ENCODE results near the gene FN1.

Gene FN1

GRCh38 chr2:215455958-215456357, 20.1 kb upstream of the FN1 start:
- DNase-seq (ENCODE audit: low read depth in 1 of 2, low spot score in 1 of 2), result no peak
- in situ Hi-C loops (cut with HindIII; ENCODE audit: low pct_unique_long_range_greater_than_20kb, low sequenced_read_pairs), result no loop called here
- TF ChIP-seq JUND (IDR thresholded peaks at IDR 0.05; ENCODE audit: low read depth), result no peak

- in situ Hi-C loops (cut with HindIII; ENCODE audit: low pct_unique_long_range_greater_than_20kb, low sequenced_read_pairs), result no loop called here
- TF ChIP-seq JUND (IDR thresholded peaks at IDR 0.05; ENCODE audit: low read depth), result no peak
- DNase-seq (ENCODE audit: low read depth in 1 of 2, low spot score in 1 of 2), result peak in 1 of 2 experiments; percentile 50
Observed at GRCh38 chr2:215454519-215455246, 18.8 kb upstream of the FN1 start.

GRCh38 chr2:215452725-215453124, 16.9 kb upstream of the FN1 start:
- in situ Hi-C loops (cut with HindIII; ENCODE audit: low pct_unique_long_range_greater_than_20kb, low sequenced_read_pairs), result no loop called here
- peak in 1 of 2 experiments; percentile 4 for DNase-seq (ENCODE audit: low read depth in 1 of 2, low spot score in 1 of 2)
- TF ChIP-seq JUND (IDR thresholded peaks at IDR 0.05; ENCODE audit: low read depth), result no peak

DNA sequence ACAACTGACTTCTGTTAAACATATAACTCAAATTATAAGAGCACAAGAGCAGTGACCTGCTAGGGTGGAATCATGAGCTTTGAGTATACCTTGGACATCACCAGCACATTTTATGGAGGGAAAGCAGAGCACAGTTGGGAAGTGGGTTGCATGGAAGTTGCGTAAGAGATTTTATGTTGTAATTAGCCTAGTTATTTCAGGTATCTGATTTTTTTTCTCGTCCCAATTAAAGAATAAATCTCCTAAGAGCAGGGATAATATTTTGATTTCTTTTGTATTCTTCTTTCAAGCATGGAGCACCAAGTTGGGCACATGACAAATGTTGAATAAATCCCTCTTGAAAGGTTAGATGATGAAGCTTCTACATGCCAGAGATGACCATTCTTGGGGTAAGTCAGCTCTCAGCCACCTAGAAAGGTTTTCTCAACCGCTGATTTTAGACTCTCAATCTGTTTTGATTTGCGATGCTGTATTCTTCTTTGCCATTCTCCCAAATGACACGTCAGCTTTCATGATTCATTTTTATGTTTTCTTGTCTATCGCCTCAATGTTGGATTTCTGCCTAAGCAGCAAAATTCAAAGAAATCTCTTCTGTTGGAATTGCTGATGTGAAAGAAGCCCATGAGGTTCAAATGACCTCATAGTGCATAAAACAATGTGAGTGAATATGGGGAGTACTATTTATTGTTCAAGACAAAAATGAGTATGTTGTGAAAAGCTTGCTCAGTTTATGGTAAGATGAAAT, 15.3 kb upstream of the FN1 start:
- in situ Hi-C loops (cut with HindIII; ENCODE audit: low pct_unique_long_range_greater_than_20kb, low sequenced_read_pairs), result no loop called here
- no peak for DNase-seq (ENCODE audit: low read depth in 1 of 2, low spot score in 1 of 2)
- TF ChIP-seq JUND (IDR thresholded peaks at IDR 0.05; ENCODE audit: low read depth), result no peak

- in situ Hi-C loops (cut with HindIII; ENCODE audit: low pct_unique_long_range_greater_than_20kb, low sequenced_read_pairs), result no loop called here
- no peak for TF ChIP-seq JUND (IDR thresholded peaks at IDR 0.05; ENCODE audit: low read depth)
- no peak for DNase-seq (ENCODE audit: low read depth in 1 of 2, low spot score in 1 of 2)
Observed at GRCh38 chr2:215450188-215451011, 14.5 kb upstream of the FN1 start.

GRCh38 chr2:215447673-215448081, 11.8 kb upstream of the FN1 start:
- in situ Hi-C loops (cut with HindIII; ENCODE audit: low pct_unique_long_range_greater_than_20kb, low sequenced_read_pairs), result no loop called here
- no peak for TF ChIP-seq JUND (IDR thresholded peaks at IDR 0.05; ENCODE audit: low read depth)
- no peak for DNase-seq (ENCODE audit: low read depth in 1 of 2, low spot score in 1 of 2)

DNA sequence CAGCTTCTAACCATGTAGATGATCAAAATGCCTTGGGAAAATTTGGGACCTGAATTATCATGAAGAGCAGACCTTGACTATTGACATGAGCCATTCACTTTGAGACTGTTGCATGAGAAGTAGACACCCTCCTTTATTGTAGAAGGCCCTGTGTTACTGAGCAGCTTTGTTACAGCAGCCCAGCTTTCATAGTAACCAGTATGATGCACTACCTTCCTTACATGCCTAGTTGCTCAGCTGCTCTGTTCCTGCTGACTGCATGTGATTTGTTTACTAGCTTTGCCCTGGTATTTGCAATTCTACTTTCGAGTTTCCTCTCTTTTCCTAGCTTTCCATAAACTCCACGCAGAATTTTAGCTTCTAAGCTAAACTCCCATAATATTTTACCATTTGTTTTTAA, 11.2 kb upstream of the FN1 start:
- no peak for DNase-seq (ENCODE audit: low read depth in 1 of 2, low spot score in 1 of 2)
- in situ Hi-C loops (cut with HindIII; ENCODE audit: low pct_unique_long_range_greater_than_20kb, low sequenced_read_pairs), result no loop called here
- TF ChIP-seq JUND (IDR thresholded peaks at IDR 0.05; ENCODE audit: low read depth), result no peak

- TF ChIP-seq JUND (IDR thresholded peaks at IDR 0.05; ENCODE audit: low read depth), result no peak
- DNase-seq (ENCODE audit: low read depth in 1 of 2, low spot score in 1 of 2), result peak in 1 of 2 experiments; percentile 30
- in situ Hi-C loops (cut with HindIII; ENCODE audit: low pct_unique_long_range_greater_than_20kb, low sequenced_read_pairs), result no loop called here
Observed at GRCh38 chr2:215442401-215442787, 6.5 kb upstream of the FN1 start.

DNA sequence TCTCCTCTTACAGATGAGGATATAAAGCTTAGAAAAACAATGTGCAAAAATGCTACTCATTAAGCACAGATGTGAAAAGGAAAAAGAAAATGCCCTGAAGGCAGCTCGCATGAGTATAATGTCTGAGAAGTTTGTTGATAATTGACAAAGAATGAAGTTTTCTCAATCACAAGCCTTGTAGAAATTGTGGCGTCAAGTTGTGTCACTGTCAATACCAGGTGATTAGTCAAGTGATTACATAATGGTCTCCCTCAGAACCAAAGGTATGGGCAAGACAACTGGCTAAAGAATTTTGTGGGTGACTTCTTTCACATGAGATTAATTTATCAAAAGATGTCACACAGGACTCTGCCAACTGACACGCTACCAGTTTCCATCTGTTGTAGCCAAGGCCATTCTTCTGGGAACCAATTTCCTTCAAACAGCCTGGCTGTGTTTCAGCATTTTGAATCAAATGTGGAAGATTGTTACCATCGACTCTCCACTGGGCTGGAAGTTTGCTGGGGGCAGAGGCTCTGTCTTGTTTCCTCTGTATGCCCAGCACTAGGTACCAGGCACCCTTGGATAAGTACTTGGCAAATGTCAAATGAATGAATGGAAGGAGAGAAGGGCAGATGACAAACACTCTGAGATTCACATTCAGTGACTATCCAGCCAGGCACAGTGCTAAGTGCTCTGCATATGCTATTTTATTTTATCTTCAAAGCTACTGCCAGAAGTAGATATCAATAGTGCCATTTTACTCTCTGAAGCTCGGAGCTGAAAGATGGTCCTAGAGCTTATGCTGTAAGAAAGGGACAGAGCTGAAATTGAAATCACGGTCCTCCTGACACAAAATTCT, 5.9 kb upstream of the FN1 start:
- DNase-seq (ENCODE audit: low read depth in 1 of 2, low spot score in 1 of 2), result no peak
- in situ Hi-C loops (cut with HindIII; ENCODE audit: low pct_unique_long_range_greater_than_20kb, low sequenced_read_pairs), result no loop called here
- no peak for TF ChIP-seq JUND (IDR thresholded peaks at IDR 0.05; ENCODE audit: low read depth)

- no peak for DNase-seq (ENCODE audit: low read depth in 1 of 2, low spot score in 1 of 2)
- in situ Hi-C loops (cut with HindIII; ENCODE audit: low pct_unique_long_range_greater_than_20kb, low sequenced_read_pairs), result no loop called here
- TF ChIP-seq JUND (IDR thresholded peaks at IDR 0.05; ENCODE audit: low read depth), result no peak
Observed at GRCh38 chr2:215439980-215440512, 4.2 kb upstream of the FN1 start.

DNA sequence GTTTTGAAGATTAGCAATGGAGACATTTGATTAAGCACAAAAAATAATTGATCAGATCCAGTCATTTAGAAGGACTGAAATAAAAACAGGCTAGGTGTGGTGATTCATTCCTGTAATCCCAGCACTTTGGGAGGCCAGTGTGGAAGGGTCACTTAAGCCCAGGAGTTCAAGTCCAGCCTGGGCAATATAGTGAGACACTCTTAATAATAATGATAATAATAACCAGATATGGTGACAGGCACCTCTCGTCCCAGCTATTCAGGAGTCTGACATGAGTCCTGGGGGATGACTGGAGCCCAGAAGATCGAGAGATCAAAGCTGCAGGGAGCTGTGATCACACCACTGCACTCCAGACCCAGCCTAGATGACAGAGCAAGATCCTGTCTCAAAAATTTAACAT, 3.5 kb upstream of the FN1 start:
- DNase-seq (ENCODE audit: low read depth in 1 of 2, low spot score in 1 of 2), result no peak
- no peak for TF ChIP-seq JUND (IDR thresholded peaks at IDR 0.05; ENCODE audit: low read depth)
- in situ Hi-C loops (cut with HindIII; ENCODE audit: low pct_unique_long_range_greater_than_20kb, low sequenced_read_pairs), result no loop called here

GRCh38 chr2:215437614-215438013, 1.7 kb upstream of the FN1 start:
- no peak for DNase-seq (ENCODE audit: low read depth in 1 of 2, low spot score in 1 of 2)
- no peak for TF ChIP-seq JUND (IDR thresholded peaks at IDR 0.05; ENCODE audit: low read depth)
- in situ Hi-C loops (cut with HindIII; ENCODE audit: low pct_unique_long_range_greater_than_20kb, low sequenced_read_pairs), result no loop called here
